IMR-90 (cell line): ENCODE data around the gene TMEM200C.

Experiments used
- BHLHE40 ChIP-seq: fragments of 150-350 bp; IDR thresholded peaks from 2 replicates; pipeline ENCODE4 v1.6.1; 2016; ENCODE audit warnings: mild to moderate bottlenecking, low read depth, low read length
- CEBPB ChIP-seq: IDR thresholded peaks from 2 replicates; pipeline ENCODE4 v1.6.1; 2012; ENCODE audit warnings: low read depth, low read length, improper control_type of control experiment
- MAFK ChIP-seq: IDR thresholded peaks from 2 replicates; pipeline ENCODE4 v1.6.1; 2012; ENCODE audit warnings: low read depth, low read length, improper control_type of control experiment
- MAZ ChIP-seq: IDR thresholded peaks from 2 replicates; pipeline ENCODE4 v1.6.1; 2012; ENCODE audit warnings: low read depth, mild to moderate bottlenecking, low read length, improper control_type of control experiment, moderate library complexity, borderline replicate concordance
- MXI1 ChIP-seq: IDR thresholded peaks from 2 replicates; pipeline ENCODE4 v1.6.1; 2012; ENCODE audit warnings: low read depth, mild to moderate bottlenecking, low read length, moderate library complexity, borderline replicate concordance
- NFE2L2 ChIP-seq: fragments of 150-350 bp; IDR thresholded peaks from 2 replicates; pipeline ENCODE4 v1.6.1; 2016; ENCODE audit warnings: low read depth, mild to moderate bottlenecking, low read length
- POLR2A ChIP-seq: IDR thresholded peaks from 2 replicates; pipeline ENCODE4 v1.6.1; 2012; ENCODE audit warnings: mild to moderate bottlenecking, low read depth, low read length
- RAD21 ChIP-seq: IDR thresholded peaks from 2 replicates; pipeline ENCODE4 v1.6.1; 2012; ENCODE audit warnings: low read length, improper control_type of control experiment
- SMC3 ChIP-seq: fragments of 150-350 bp; IDR thresholded peaks from 2 replicates; pipeline ENCODE4 v1.6.1; 2016; ENCODE audit warnings: low read depth, mild to moderate bottlenecking, antibody characterized with exemption, low read length, moderate library complexity
- TF ChIP-seq, protein P1 (sequence below): conservative IDR thresholded peaks from 2 replicates; pipeline ENCODE4 v1.5.1; 2012; ENCODE audit warnings: mild to moderate bottlenecking, low read depth, low read length, improper control_type of control experiment
- TF ChIP-seq, protein P2 (sequence below): fragments of 150-350 bp; IDR thresholded peaks from 2 replicates; pipeline ENCODE4 v1.6.1; 2017; ENCODE audit warnings: mild to moderate bottlenecking, antibody characterized with exemption, low read length, low read depth

DNA sequence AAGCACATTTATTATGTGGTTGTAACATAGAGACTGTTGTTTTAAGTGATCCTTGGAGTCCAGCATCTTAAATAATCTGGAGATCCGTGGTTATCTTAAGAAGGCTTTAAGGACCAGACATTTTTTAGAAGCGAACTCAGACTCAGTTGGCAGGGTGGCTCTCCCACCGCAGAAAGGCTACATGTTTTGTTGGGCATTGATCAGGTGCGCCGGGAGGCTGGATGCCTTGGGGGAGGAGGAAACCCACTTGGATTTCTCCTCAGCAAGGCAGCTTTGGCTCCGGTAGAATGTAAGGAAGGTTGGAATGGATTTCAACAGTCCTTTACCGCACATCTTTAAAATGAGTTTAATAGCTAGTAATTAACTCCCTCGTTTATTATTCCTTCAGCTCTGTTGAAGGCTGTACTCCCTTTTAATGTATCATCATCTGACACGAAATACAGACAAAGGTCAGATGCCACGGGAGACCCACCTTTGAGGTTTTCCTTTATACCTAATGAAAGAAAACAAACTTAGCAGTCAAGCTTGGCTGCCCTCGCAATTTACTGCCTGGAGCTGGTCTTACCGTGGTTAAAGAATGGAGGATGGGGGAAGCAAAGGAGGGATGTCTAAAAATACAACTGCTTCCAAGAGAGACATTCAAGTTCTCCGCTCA, 1.2 kb downstream of the TMEM200C start:
- TF ChIP-seq, protein P1, sequence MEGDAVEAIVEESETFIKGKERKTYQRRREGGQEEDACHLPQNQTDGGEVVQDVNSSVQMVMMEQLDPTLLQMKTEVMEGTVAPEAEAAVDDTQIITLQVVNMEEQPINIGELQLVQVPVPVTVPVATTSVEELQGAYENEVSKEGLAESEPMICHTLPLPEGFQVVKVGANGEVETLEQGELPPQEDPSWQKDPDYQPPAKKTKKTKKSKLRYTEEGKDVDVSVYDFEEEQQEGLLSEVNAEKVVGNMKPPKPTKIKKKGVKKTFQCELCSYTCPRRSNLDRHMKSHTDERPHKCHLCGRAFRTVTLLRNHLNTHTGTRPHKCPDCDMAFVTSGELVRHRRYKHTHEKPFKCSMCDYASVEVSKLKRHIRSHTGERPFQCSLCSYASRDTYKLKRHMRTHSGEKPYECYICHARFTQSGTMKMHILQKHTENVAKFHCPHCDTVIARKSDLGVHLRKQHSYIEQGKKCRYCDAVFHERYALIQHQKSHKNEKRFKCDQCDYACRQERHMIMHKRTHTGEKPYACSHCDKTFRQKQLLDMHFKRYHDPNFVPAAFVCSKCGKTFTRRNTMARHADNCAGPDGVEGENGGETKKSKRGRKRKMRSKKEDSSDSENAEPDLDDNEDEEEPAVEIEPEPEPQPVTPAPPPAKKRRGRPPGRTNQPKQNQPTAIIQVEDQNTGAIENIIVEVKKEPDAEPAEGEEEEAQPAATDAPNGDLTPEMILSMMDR, result no peak
- TF ChIP-seq, protein P2, sequence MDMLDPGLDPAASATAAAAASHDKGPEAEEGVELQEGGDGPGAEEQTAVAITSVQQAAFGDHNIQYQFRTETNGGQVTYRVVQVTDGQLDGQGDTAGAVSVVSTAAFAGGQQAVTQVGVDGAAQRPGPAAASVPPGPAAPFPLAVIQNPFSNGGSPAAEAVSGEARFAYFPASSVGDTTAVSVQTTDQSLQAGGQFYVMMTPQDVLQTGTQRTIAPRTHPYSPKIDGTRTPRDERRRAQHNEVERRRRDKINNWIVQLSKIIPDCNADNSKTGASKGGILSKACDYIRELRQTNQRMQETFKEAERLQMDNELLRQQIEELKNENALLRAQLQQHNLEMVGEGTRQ, result no peak
- no peak for TF ChIP-seq RAD21
- TF ChIP-seq CEBPB, result no peak
- TF ChIP-seq POLR2A, result no peak
- no peak for TF ChIP-seq MXI1
- TF ChIP-seq MAZ, result no peak
- no peak for TF ChIP-seq MAFK
- TF ChIP-seq NFE2L2, result no peak
- TF ChIP-seq SMC3, result no peak
- TF ChIP-seq BHLHE40, result no peak
